H9 (cell line): ENCODE results near the gene SESN2. TPM values are rescaled to one million over a fixed set of nuclear protein-coding genes. Genes with fewer than 3 reads are reported as not detected.

Source experiments
- DNase-seq: peaks from one replicate; pipeline ENCODE4 v3.0.0-alpha.2; 2017
- H2AFZ ChIP-seq: one replicate; pipeline ENCODE4 v1.6.1; 2013; ENCODE audit warnings: mild to moderate bottlenecking, low read length, control low read depth, moderate library complexity
- H2AK5ac ChIP-seq: 2 replicates; pipeline ENCODE4 v1.6.1; 2013; ENCODE audit warnings: low read length, control low read depth, mixed read lengths; ENCODE audit not compliant: insufficient read length
- H2BK120ac ChIP-seq: one replicate; pipeline ENCODE4 v1.6.1; 2013; ENCODE audit warnings: low read depth, mild to moderate bottlenecking, low read length, control low read depth, inconsistent platforms; ENCODE audit not compliant: poor library complexity, severe bottlenecking
- H2BK12ac ChIP-seq: 2 replicates; pipeline ENCODE4 v1.6.1; 2013; ENCODE audit warnings: low read length, control low read depth, mixed read lengths, low read depth; ENCODE audit not compliant: insufficient read length
- H2BK15ac ChIP-seq: 2 replicates; pipeline ENCODE4 v1.6.1; 2013; ENCODE audit warnings: low read depth, low read length, control low read depth
- H2BK20ac ChIP-seq: one replicate; pipeline ENCODE4 v1.6.1; 2013; ENCODE audit warnings: low read depth, mild to moderate bottlenecking, low read length, control low read depth, inconsistent platforms; ENCODE audit not compliant: poor library complexity, severe bottlenecking
- H2BK5ac ChIP-seq: 2 replicates; pipeline ENCODE4 v1.6.1; 2013; ENCODE audit warnings: low read length, control low read depth, mixed read lengths; ENCODE audit not compliant: insufficient read length
- H3K14ac ChIP-seq: 2 replicates; pipeline ENCODE4 v1.6.1; 2013; ENCODE audit warnings: low read length, control low read depth; ENCODE audit not compliant: insufficient read depth
- H3K18ac ChIP-seq: 2 replicates; pipeline ENCODE4 v1.6.1; 2013; ENCODE audit warnings: low read depth, mild to moderate bottlenecking, mixed read lengths, low read length, control low read depth; ENCODE audit not compliant: insufficient read length
- H3K23ac ChIP-seq: 2 replicates; pipeline ENCODE4 v1.6.1; 2013; ENCODE audit warnings: low read length, control low read depth, mixed read lengths, low read depth; ENCODE audit not compliant: insufficient read length
- H3K23me2 ChIP-seq: 2 replicates; pipeline ENCODE4 v1.6.1; 2013; ENCODE audit warnings: low read depth, mild to moderate bottlenecking, mixed read lengths, low read length, control low read depth; ENCODE audit not compliant: insufficient read length, poor library complexity, severe bottlenecking
- H3K27ac ChIP-seq: 2 replicates; pipeline ENCODE4 v1.5.1; 2013; ENCODE audit warnings: low read length, control low read depth, mixed read lengths, low read depth; ENCODE audit not compliant: insufficient read length
- H3K27me3 ChIP-seq: 2 replicates; pipeline ENCODE4 v1.6.1; 2013; ENCODE audit warnings: low read length, control low read depth, inconsistent platforms; ENCODE audit not compliant: insufficient read depth
- H3K4ac ChIP-seq: 2 replicates; pipeline ENCODE4 v1.6.1; 2013; ENCODE audit warnings: low read depth, mild to moderate bottlenecking, control low read depth, inconsistent platforms, low read length, moderate library complexity
- H3K4me1 ChIP-seq: 2 replicates; pipeline ENCODE4 v1.6.1; 2013; ENCODE audit warnings: low read length, control low read depth, inconsistent platforms; ENCODE audit not compliant: insufficient read depth
- H3K4me2 ChIP-seq: 2 replicates; pipeline ENCODE4 v1.6.1; 2013; ENCODE audit warnings: low read length, control low read depth, mixed read lengths; ENCODE audit not compliant: insufficient read length, insufficient read depth
- H3K56ac ChIP-seq: 2 replicates; pipeline ENCODE4 v1.6.1; 2013; ENCODE audit warnings: low read depth, mild to moderate bottlenecking, mixed read lengths, low read length, control low read depth; ENCODE audit not compliant: insufficient read length
- H3K79me1 ChIP-seq: 2 replicates; pipeline ENCODE4 v1.6.1; 2013; ENCODE audit warnings: low read depth, mild to moderate bottlenecking, moderate library complexity, low read length, control low read depth, inconsistent platforms; ENCODE audit not compliant: insufficient read depth, poor library complexity, severe bottlenecking
- H3K79me2 ChIP-seq: 2 replicates; pipeline ENCODE4 v1.6.1; 2013; ENCODE audit warnings: low read length, control low read depth, inconsistent platforms; ENCODE audit not compliant: insufficient read depth
- H3K9ac ChIP-seq: 2 replicates; pipeline ENCODE4 v1.6.1; 2013; ENCODE audit warnings: low read length, control low read depth, mixed read lengths; ENCODE audit not compliant: insufficient read length; ENCODE audit errors: extremely low read depth
- H3K9me3 ChIP-seq: one replicate; pipeline ENCODE4 v1.6.1; 2013; ENCODE audit warnings: low read depth, low read length, inconsistent platforms; ENCODE audit not compliant: control insufficient read depth
- H3T11ph ChIP-seq: one replicate; pipeline ENCODE4 v1.6.1; 2013; ENCODE audit warnings: mild to moderate bottlenecking, low read length, control low read depth, inconsistent platforms
- H4K20me1 ChIP-seq: one replicate; pipeline ENCODE4 v1.6.1; 2013; ENCODE audit not compliant: control insufficient read depth, insufficient read length, insufficient read depth
- H4K5ac ChIP-seq: 2 replicates; pipeline ENCODE4 v1.6.1; 2013; ENCODE audit warnings: low read depth, mild to moderate bottlenecking, mixed read lengths, low read length, control low read depth; ENCODE audit not compliant: insufficient read length
- H4K8ac ChIP-seq: replicated peaks from 2 replicates; pipeline ENCODE4 v1.6.1; 2013; ENCODE audit warnings: low read length, control low read depth, mixed read lengths, low read depth; ENCODE audit not compliant: insufficient read length
- H4K91ac ChIP-seq: 2 replicates; pipeline ENCODE4 v1.6.1; 2013; ENCODE audit warnings: low read depth, mild to moderate bottlenecking, moderate library complexity, mixed read lengths, low read length, control low read depth; ENCODE audit not compliant: insufficient read length
- H3K27ac Mint-ChIP-seq, 3 experiments: 2 replicates in 2 of 3; 3 replicates in 1 of 3; pipeline ENCODE4 v1.8.0; 2020 to 2021; ENCODE audit warnings: mixed read lengths in 3 of 3, mild to moderate bottlenecking in 1 of 3, moderate library complexity in 1 of 3
- H3K27me3 Mint-ChIP-seq: 2 replicates; pipeline ENCODE4 v1.8.0; 2021; ENCODE audit warnings: low read depth, mild to moderate bottlenecking, moderate library complexity, mixed read lengths
- H3K36me3 Mint-ChIP-seq, 3 experiments: 2 replicates in 2 of 3; 3 replicates in 1 of 3; pipeline ENCODE4 v1.8.0; 2020 to 2021; ENCODE audit warnings: low read depth in 3 of 3, mixed read lengths in 3 of 3; ENCODE audit not compliant: insufficient read depth in 1 of 3
- H3K4me1 Mint-ChIP-seq, 2 experiments: 2 replicates each; pipeline ENCODE4 v1.8.0; 2020; ENCODE audit warnings: mixed read lengths in 2 of 2
- H3K4me3 Mint-ChIP-seq, 2 experiments: 2 replicates in 1 of 2; 3 replicates in 1 of 2; pipeline ENCODE4 v1.8.0; 2020 to 2021; ENCODE audit warnings: mild to moderate bottlenecking in 2 of 2, mixed read lengths in 2 of 2, moderate library complexity in 1 of 2
- H3K9me3 Mint-ChIP-seq, 2 experiments: 2 replicates in 1 of 2; 3 replicates in 1 of 2; pipeline ENCODE4 v1.8.0; 2020; ENCODE audit warnings: mild to moderate bottlenecking in 2 of 2, mixed read lengths in 2 of 2, moderate library complexity in 1 of 2
- WGBS: extraction: QIAGEN DNeasy Blood & Tissue Kit; methylation state at CpG from one replicate; pipeline ENCODE4 v1.1.7; 2013; ENCODE audit warnings: missing lambda C conversion rate, low lambda C conversion rate, mixed read lengths; ENCODE audit not compliant: insufficient read length; ENCODE audit errors: extremely low coverage; 5-methylcytosine and 5-hydroxymethylcytosine counted together
- total RNA-seq: library from RNA; stranded (reverse); gene quantifications from 2 replicates; pipeline ENCODE4 v1.2.1, GENCODE V29; 2021
- TF ChIP-seq, protein P1 (sequence below): fragments of 200-600 bp; sonication (generic); conservative IDR thresholded peaks from 3 replicates; pipeline ENCODE4 v1.8.0; 2021; ENCODE audit warnings: antibody characterized with exemption, mild to moderate bottlenecking

SESN2 gene
- total RNA-seq, 1 experiment from 2014 or later = 24.6 TPM

DNA sequence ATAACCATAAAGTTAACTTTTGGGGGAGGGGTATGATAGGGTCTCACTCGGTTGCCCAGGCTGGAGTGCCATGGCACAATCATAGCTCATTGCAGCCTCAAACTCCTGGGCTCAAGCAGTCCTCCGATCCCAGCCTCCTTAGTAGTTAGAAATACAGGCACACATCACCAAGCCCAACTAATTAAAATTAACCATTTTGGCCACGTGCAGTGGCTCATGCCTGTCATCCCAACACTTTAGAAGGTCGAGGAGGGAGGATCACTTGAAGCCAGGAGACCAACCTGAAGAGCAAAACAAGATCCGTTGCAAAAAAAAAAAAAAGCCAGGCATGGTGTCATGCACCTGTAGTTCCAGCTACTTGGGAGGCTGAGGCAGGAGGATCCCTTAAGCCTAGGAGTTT is 42.9 kb downstream of the SESN2 start:
- TF ChIP-seq, protein P1, sequence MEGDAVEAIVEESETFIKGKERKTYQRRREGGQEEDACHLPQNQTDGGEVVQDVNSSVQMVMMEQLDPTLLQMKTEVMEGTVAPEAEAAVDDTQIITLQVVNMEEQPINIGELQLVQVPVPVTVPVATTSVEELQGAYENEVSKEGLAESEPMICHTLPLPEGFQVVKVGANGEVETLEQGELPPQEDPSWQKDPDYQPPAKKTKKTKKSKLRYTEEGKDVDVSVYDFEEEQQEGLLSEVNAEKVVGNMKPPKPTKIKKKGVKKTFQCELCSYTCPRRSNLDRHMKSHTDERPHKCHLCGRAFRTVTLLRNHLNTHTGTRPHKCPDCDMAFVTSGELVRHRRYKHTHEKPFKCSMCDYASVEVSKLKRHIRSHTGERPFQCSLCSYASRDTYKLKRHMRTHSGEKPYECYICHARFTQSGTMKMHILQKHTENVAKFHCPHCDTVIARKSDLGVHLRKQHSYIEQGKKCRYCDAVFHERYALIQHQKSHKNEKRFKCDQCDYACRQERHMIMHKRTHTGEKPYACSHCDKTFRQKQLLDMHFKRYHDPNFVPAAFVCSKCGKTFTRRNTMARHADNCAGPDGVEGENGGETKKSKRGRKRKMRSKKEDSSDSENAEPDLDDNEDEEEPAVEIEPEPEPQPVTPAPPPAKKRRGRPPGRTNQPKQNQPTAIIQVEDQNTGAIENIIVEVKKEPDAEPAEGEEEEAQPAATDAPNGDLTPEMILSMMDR = no peak
- H4K8ac ChIP-seq = no peak overlapping the region
- no peak overlapping the region for H3T11ph ChIP-seq
- no peak overlapping the region for H3K14ac ChIP-seq
- H2BK12ac ChIP-seq = no peak overlapping the region
- H2BK20ac ChIP-seq = no peak overlapping the region
- H3K4me2 ChIP-seq = no peak overlapping the region
- no CpG with 5 or more reads among the region's 5 CpGs for WGBS
- no peaks in the 10 kb centered on the region for H3K23me2 ChIP-seq
- no peaks in the 10 kb centered on the region for H3K79me1 ChIP-seq
- H4K20me1 ChIP-seq = no peaks in the 10 kb centered on the region
- H3K56ac ChIP-seq = no peak overlapping the region
- no peaks in the 10 kb centered on the region for H3K79me2 ChIP-seq
- no peak overlapping the region for H2AFZ ChIP-seq
- H3K4me1 Mint-ChIP-seq = peaks cover 1% of the 10 kb centered on the region in 2 experiments
- H2AK5ac ChIP-seq = no peak overlapping the region
- H4K91ac ChIP-seq = no peak overlapping the region
- no peak overlapping the region for H2BK15ac ChIP-seq
- H3K23ac ChIP-seq = no peak overlapping the region
- H3K9me3 ChIP-seq = no peaks in the 10 kb centered on the region
- no peak for DNase-seq
- H3K18ac ChIP-seq = no peak overlapping the region
- no peak overlapping the region for H2BK120ac ChIP-seq
- no peak overlapping the region for H3K9ac ChIP-seq
- no peaks in the 10 kb centered on the region for H3K27me3 ChIP-seq
- H3K27ac ChIP-seq = no peak overlapping the region
- no peaks in the 10 kb centered on the region for H3K4me1 ChIP-seq
- H3K4me3 Mint-ChIP-seq = no peak overlapping the region
- H3K36me3 Mint-ChIP-seq = no peaks in the 10 kb centered on the region
- no peaks in the 10 kb centered on the region for H3K9me3 Mint-ChIP-seq
- no peak overlapping the region for H4K5ac ChIP-seq
- no peak overlapping the region for H2BK5ac ChIP-seq
- no peak overlapping the region for H3K4ac ChIP-seq
- no peaks in the 10 kb centered on the region for H3K27me3 Mint-ChIP-seq
- no peak overlapping the region for H3K27ac Mint-ChIP-seq
